GM18511 (cell line): ENCODE measurements around the gene ZNF200.

Experiments used
- ATAC-seq: cut with Tn5 transposase; IDR thresholded peaks from one replicate; pipeline ENCODE4 v1.9.1; 2021; ENCODE audit warnings: mild to moderate bottlenecking, moderate library complexity; ENCODE audit not compliant: unreplicated experiment

Gene ZNF200

DNA sequence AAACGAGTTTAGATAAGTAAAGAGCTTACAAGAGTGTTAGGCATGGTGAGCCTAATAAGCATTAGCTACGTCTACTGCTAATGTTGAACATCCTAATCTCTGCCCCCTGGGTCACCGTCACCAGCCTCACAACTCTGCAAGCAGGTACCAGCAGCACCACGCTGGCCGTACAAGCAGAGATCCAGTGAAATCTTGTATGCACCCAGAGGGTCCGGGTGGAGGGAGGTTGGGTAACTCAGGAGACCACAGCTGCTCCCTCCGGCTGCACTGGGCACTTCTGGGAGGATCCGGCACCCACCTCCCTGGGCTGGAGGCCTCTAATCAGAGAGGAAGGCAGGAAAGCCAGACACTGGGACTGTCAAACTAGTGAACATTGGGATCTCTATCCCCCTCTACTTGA, 55.3 kb downstream of the ZNF200 start:
- ATAC-seq, result no peak

DNA sequence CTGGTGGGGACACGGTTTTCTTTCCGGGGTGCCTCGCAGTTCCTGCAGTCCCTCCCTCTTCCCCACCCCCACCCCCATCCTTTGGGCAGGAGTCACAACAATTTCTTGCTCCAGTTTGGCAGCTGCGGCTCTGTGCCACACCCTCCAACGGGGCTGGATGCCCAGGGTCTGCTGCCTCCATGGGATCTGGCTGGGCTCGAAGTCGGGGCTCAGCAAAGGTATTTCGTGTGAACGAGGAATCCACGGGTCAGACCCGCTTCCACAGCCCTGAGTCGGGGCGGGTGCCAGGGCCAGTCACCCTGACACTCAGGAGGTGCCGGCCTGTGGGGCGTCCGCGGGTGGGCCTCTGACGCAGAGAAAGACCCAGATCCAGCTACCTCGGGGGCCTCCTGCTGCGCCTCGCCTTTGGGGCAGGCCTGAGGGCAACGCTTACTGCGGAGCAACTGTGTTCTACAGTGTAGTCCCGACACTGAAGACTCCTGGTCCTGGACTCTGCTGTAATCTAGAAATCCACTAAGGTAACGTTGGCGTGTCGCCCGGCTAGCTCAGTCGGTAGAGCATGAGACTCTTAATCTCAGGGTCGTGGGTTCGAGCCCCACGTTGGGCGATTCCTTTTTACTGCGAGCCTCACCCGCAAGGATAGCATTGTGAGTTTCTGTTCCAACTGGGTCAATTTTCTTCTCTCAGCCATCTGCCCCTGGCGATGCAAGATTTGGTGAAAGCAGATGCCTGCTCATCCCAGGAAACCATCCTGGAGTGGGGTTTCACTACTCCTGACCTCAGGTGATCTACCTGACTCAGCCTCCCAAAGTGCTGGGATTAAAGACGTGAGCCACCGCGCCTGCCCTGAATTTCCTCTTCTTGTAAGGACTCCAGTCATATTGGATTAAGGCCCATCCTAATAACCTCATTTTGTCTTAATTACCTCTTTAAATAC, 59.5 kb downstream of the ZNF200 start:
- no peak for ATAC-seq

DNA sequence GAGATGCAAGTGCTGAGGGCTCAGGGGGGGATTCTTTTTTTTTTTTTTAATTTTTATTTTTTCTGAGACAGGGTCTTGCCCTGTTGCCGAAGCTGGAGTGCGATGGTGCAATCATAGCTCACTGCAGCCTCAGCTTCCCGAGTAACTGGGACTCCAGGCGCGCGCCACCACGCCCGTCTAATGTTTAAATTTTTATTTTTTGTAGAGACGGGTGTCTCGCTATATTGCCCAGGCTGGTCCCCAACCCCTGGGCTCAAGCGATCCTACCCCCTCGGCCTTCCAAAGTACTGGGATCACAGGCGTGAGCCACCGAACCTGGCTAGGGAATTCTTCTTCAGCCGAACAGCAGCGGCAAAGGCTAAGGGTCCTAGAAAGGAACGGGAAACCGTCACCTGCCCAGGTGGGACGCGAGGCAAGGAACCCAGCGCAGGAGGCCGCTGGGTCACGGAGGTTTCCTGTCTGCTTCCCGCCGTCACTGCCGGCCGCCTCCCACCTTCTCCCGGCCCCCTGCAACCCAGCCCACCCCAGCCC, 60.3 kb downstream of the ZNF200 start:
- ATAC-seq, result no peak

DNA sequence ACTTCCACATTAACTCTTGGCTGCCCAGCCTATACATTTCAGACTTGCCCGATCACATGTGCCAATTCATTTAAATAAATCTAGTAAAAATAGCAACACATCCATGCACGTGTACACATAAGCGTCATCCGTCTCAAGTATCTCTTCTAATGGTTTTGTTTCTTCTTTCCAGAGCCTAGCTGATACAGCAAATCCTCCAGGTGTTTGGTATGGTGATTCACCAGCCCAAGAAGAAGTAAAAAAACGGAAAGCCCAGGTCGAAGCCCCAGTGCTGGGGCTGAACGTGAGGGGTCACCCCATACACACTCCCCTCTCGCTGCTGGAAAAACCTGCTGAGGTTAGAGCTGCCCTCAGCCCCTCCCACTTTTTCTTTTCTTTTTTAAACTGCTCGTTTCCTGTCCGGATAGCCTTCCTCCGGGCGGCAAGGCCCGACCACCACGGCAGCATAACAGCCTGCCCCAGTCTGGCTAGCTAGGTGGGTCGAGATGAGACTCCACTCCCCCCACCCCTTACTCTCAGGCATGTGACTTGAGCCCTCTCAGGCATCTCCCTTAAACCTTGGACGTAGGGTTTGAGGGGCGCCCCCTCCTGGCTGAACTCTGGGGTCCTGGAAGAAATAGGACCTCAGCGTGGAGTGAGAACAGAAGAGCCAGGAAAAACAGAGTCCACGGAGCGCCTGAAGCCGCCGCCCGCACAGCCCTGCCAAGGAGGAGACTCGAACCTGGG, 60.9 kb downstream of the ZNF200 start:
- ATAC-seq, result no peak
